Subcutaneous adipose tissue (tissue), 4 donors: Measurements from ENCODE around the gene IGSF23. TPM values are rescaled to one million over a fixed set of nuclear protein-coding genes. Genes with fewer than 3 reads are reported as not detected.

Experiments
- CTCF ChIP-seq: fragments of 450-650 bp; IDR thresholded peaks from one replicate; pipeline ENCODE4 v1.5.1; 2016; ENCODE audit warnings: low read depth, mild to moderate bottlenecking, control low read depth, antibody characterized with exemption, moderate library complexity
- small RNA-seq: library from RNA; depleted of rRNA; stranded (forward); fragments of <200 nt; gene quantifications from one replicate; pipeline ENCODE3, GENCODE V24; 2016
- total RNA-seq, 4 donors: library from RNA; depleted of rRNA; stranded (reverse); fragments of >200 nt; gene quantifications; one replicate each; pipeline ENCODE4 v1.1.0, GENCODE V29; 2016

Gene IGSF23
- total RNA-seq, 4 donors from 2014 or later: not detected

- no peak for TF ChIP-seq CTCF
Observed at GRCh38 chr19:44685877-44686276, 72.5 kb downstream of the IGSF23 start.

Small RNAs within 50 kb of the gene (small RNA-seq; reads per million reads assigned to genes)
- gene AC243964.1: not detected

Other genes starting within 250 kb of the IGSF23 start
- gene ZNF285, start 212.0 kb upstream of the IGSF23 start, total RNA-seq: 1 to 10 TPM in 3 of 4 donors, under 1 TPM in 1; 0.85 to 2.6 (median 1.7) TPM
- 1 to 10 TPM in 3 of 4 donors, under 1 TPM in 1; 0.88 to 2.3 (median 1.4) TPM for gene ZNF229, start 165.1 kb upstream of the IGSF23 start, total RNA-seq
- gene ZNF180, start 113.0 kb upstream of the IGSF23 start, total RNA-seq: 10 to 100 TPM in 1 of 4 donors, 1 to 10 TPM in 3; 7.8 to 13.5 (median 8.5) TPM
- gene CEACAM20, start 83.9 kb upstream of the IGSF23 start, total RNA-seq: not detected
- 10 to 100 TPM in 2 of 4 donors, 1 to 10 TPM in 2; 9.5 to 15.0 (median 10.4) TPM for gene PVR, start 30.3 kb downstream of the IGSF23 start, total RNA-seq
- 1 to 10 TPM in 3 of 4 donors, under 1 TPM in 1; 0.49 to 1.5 (median 1.2) TPM for gene CEACAM19, start 57.9 kb downstream of the IGSF23 start, total RNA-seq
- not detected for gene CEACAM16, start 85.6 kb downstream of the IGSF23 start, total RNA-seq
- gene BCL3, start 135.1 kb downstream of the IGSF23 start, total RNA-seq: 10 to 100 TPM in 3 of 4 donors, 1 to 10 TPM in 1; 6.3 to 13.4 (median 12.9) TPM
- not detected for gene CBLC, start 164.3 kb downstream of the IGSF23 start, total RNA-seq
- 10 to 100 TPM in 3 of 4 donors, 1 to 10 TPM in 1; 8.3 to 68.2 (median 19.2) TPM for gene BCAM, start 195.5 kb downstream of the IGSF23 start, total RNA-seq
- gene NECTIN2, start 232.7 kb downstream of the IGSF23 start, total RNA-seq: 10 to 100 TPM; 20.4 to 49.9 (median 24.1) TPM